Limb (tissue), 2 donors: ENCODE data around the gene PPFIBP1.

ENCODE experiments used
- DNase-seq, 2 donors: peaks; one replicate each; pipeline ENCODE4 v3.0.0-alpha.2; 2016; ENCODE audit errors: extremely low spot score in 2 of 2

The PPFIBP1 gene

DNA sequence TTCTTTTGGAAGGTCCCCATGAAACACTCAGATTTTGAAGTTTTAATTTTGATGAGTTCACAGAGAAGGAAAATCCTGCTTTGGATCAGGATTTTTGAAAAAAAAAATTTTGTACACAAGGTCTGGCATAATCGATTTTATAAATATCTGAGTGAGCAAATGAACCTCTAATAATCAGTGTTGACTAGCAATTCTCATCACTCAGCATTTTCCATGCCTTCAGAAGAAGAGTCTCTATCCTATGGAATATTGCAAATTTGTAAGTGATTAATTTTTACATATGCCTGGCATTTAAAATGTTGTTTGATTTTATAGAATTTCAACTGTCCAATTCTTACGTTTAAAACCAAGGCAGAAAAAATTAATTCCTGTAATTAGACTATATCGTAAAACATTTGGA, 141.7 kb downstream of the PPFIBP1 start:
- DNase-seq: no peak

DNA sequence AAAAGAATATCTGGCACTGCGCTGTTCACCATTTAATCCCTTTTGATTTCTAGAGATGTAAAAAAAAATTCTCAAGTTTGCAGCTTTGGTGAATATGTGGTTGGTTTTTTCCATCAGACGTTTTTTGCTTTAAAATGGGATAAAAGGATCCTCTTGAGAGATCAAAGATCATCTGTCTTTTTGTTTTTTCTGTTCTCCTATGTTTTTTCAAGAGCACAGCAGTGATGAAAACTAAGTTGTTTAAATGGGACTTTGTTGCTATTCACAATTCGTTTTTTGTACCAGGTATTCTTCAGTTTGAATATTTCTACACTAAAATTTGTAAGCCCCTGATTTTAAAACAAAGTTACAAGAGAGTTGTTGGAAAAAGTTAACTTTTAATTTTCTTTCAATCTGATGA, 142.5 kb downstream of the PPFIBP1 start:
- no peak for DNase-seq

DNA sequence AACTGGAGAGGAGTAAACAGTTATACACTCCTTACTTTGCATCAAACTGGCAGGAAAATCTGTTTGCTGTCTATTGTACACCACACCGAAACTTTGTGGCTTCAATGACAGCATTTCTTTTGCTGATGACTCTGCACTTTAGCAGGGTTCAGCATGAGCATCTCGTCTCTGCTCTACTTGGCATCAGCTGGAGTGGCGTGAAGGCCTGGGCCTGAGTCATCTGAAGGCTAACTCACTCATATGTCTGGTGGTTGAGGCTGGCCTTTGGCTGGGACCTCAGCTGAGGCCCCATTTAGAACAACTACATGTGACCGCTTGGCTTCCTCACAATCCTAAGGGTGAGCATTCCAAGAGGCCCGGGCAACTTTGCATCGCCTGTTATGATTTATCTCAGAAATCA, 143.5 kb downstream of the PPFIBP1 start:
- DNase-seq: no peak

DNA sequence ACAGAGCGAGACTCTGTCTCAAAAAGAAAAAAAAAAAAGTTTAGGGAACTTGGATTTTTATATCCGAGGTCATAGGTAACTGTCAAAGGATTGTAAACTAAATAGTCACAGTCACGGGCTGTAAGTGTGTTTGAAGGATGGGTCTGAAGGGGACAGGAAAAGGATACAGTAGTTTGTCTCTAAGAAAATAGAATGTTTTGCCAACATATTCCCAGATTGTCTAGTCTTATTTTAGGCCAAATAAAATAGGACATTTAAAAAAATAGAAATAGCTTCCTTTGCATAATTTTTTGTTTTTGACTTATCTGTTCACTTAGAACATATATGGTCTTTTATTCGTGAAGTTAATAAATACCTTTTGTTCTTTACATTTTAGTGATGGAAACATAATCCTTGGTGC, 148.0 kb downstream of the PPFIBP1 start:
- DNase-seq: no peak

DNA sequence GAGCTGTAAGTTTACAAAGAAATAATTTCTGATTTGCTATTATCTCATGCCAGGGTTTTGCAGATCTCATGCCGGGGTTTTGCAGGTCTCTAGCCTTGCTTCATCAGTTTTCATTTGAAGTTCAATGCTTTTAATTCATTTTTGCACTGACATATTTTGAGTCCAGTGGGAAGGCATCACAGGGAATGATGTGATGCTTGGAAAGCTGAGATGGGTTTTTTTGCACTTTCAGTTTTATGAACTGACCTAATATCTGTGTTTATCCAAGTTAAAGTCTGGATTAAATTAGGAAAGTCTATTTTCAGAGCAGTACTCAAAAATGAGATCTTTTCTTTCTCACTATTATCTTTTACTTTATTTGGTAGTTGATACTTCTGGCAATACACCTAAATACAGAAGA, 148.6 kb downstream of the PPFIBP1 start:
- peak in 1 of 2 donors; percentile 20 for DNase-seq

DNA sequence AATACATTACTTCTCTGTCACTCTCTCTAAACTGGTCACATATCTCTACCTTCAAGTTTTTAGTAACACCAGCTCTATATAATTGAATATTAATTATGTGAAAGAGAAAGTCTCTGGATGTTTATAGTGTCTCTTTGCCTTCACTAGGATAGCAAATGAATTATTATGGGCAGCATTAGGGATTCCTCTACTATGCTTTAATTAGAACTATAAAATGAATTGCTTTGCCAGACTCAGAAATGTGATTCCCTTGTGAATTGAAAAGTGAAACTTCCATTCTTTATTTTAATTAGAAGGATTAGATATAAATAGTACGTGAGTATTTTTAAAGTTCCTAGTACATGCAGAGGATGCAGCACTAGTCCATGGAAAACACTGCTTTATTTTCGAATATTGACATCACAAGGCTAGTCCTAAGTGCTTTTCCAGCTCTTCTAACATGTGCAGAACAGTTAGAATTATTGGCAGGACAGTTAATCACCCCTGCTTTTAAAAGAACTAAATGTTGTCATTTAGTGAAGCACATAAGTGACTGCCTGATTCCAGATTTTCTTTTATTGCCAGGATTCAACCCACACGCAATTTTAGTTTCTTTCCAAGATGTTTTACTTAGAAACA, 149.2 kb downstream of the PPFIBP1 start:
- DNase-seq: peak in 1 of 2 donors; percentile 54

DNA sequence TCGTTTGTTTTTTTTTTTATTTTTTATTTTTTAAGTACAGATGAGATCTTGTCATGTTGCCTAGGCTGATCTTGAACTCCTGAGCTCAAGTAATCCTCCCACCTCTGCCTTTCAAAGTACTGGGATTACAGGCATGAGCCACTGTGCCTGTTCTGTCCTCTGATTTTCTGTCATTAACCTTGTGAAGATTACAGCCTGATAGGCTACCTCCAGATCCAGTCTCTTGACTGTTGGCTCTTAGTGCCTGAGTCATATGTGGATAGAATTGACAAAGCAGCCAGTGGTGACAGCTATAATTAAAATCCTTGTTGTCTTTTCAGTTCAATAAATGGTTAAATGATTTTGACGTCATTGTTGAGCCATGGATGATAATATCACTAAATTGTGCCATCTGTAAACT, 151.0 kb downstream of the PPFIBP1 start:
- DNase-seq: no peak

DNA sequence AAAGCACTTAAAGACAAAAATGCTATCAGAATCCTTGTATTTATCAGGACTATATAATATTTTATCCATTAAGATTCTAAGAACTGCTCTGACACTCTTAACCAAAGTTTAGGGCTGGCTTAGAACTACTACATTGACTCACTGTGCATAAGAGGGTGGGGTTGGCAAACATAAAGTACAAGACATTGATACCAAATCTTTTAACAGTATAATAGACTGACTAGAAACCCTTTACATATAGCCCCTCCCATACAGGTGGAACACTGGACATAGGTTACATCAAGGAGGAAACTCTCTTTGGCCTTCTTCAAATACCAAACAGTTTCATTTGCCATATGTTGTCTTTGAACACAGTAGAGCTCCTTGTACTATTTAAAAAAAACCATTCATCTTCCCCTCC, 156.6 kb downstream of the PPFIBP1 start:
- no peak for DNase-seq

DNA sequence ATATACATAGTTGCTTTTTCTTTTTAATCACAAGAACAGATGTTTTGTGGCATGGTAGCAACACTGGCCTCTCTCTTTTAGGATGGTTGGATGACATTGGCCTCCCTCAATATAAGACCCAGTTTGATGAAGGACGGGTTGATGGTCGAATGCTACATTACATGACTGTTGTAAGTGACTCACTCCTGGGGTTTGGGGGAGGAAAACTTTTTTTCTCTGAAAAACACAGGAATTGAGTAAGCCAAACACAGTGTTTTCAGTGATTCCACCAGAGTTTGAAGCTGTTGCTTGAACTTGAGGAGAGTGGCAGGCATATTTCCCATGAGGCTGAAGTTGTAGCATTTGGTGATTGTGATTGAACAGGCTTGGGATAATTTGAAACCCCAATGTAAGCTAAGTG, 158.5 kb downstream of the PPFIBP1 start:
- no peak for DNase-seq

DNA sequence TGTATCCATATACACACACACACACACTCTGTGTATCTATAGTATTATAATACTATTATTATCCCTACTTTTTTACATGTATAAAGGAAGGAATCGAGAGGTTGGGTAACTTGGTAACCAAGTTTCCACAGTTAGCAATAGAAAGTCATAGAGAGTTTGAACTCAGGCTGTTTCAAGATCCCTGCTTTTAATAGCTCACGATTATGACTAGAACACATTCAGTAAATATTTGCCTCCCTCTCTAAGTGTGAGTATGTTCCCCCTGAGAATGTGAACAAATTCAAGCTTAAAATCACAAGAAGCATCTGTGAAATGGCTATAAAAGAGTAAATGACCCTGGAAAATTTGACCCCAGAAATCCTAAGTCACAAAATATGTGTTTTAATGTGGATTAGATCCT, 161.3 kb downstream of the PPFIBP1 start:
- DNase-seq: no peak

DNA sequence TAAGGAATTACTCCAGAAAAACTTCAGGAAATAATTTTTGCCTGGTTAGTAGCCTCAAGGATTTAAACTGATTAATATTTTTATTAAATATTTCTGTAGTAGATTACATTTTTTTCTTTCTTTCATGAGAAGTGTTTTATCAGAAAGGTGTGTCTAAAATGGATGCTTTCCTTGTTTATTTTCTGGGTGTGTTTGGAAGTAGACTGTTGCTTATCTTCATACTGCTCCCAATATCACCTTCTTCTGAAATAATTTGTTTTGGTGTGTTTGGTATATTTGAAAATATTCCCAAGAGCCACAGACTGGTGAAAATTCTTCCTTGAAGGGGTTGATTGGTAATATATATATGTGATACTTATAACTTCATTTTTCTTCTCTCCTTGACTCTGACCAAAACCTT, 162.1 kb downstream of the PPFIBP1 start:
- no peak for DNase-seq

DNA sequence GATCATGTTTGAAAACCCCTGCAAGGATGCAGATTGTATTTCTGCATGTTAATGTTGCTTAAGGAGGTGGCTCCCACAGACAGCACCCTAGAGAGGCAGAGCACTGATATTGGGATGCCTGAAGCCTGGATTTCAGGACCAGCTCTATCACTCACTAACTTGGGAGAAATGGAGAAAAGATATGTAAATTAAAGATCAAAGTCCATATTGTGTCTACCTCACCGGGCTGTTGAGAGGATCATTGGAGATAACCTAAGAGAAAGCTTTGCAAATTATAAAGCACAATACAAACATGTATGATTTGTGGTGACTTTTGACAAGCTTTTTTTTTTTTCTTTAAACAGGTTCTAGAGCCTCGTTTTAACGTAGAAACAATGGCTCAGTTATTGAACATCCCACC, 164.7 kb downstream of the PPFIBP1 start:
- no peak for DNase-seq

DNA sequence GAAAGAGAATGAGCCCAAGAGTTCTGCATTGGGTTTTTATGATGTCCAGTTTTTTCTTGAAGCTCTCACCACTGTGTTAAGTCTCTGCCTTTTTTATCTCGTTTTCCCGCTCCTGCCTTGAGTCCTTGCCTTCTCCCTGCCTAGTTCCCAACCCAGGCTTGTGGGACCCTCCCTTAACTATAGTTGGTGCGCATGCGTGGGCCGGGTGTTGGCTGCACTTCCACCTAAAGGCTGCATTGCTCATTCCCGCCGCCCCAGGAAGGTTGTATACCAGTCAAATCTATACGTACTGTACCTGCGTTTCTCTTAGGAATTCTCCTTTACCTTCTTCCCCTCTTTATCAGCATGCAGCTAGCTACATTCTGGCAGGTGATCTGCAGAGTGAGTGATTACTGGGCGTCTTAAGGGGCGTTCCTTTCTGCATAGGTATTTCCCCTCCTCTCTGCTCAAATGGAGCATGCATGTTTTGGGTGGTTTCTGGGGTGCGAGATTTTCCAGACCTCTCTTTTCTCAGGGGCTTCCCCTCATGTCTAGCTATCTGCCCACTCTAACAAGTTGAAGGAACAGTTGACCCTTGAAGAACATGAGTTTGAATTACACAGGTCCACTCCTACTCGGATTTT, 165.7 kb downstream of the PPFIBP1 start:
- DNase-seq: no peak

DNA sequence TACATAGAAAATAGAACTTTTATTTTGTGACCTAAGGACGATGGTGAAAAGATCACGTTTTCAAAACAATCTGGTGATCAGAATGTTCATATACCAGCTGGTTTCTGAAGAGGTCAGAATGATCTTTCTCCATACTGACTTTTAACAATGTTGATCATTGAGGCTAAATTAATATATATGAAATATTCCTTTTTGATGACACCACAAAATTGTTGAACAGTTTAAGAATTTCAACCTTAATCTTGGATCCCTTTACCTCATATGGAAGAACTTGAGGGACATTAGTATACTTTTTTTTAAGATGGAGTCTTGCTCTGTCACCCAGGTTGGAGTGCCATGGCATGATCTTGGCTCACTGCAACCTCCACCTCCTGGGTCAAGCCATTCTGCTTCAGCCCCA, 169.4 kb downstream of the PPFIBP1 start:
- no peak for DNase-seq

DNA sequence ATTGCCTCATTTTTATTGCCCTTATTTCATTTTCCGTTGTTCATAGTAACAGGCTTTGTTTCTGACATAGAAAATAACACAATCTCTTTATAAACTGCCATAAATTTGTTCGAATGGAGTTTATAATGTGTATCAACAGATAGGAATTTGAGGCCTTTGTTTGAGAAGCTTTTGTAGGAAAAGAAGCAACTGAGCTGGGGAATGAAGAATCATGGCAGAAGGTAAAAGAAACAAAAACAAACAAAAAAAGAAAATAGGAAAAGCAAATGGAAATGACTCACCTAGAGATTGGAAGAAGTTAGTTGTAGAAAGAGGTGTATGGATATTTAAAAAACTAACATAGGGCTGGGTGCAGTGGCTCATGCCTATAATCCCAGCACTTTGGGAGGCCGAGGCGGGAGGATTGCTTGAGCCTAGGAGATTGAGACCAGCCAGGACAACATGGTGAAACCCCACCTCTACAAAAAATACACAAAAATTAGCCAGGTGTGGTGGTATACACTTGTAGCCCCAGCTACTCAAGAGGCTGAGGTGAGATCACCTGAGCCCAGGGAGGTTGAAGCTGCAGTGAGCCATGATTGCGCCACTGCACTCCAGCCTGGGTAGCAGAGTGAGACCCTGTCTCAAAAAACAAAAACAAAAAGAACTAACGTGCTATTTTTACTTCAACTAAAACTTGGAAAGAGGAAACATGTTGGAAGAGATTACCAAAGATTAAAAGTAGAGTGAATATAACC, 171.7 kb downstream of the PPFIBP1 start:
- no peak for DNase-seq

DNA sequence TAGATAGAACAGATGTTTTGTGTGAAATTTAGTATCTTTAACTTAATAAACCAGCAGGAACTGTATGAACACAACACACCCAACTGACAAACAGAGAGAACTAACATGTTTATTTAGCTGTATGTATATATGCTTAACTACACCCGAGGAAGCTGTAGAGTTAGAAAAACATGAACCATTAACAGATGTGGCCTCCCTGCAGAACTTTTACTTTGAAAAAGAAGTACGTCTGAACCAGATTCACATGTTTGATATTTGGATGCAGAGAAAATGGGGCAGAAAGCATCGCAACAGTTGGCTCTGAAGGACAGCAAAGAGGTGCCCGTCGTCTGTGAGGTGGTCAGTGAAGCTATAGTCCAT, 172.3 kb downstream of the PPFIBP1 start, which contains the start of gene REP15:
REP15 (plus strand) TSS at position 155 of the 360 bp plus-strand sequence; CDS start at position 271, 116 bp downstream.
- no peak for DNase-seq

DNA sequence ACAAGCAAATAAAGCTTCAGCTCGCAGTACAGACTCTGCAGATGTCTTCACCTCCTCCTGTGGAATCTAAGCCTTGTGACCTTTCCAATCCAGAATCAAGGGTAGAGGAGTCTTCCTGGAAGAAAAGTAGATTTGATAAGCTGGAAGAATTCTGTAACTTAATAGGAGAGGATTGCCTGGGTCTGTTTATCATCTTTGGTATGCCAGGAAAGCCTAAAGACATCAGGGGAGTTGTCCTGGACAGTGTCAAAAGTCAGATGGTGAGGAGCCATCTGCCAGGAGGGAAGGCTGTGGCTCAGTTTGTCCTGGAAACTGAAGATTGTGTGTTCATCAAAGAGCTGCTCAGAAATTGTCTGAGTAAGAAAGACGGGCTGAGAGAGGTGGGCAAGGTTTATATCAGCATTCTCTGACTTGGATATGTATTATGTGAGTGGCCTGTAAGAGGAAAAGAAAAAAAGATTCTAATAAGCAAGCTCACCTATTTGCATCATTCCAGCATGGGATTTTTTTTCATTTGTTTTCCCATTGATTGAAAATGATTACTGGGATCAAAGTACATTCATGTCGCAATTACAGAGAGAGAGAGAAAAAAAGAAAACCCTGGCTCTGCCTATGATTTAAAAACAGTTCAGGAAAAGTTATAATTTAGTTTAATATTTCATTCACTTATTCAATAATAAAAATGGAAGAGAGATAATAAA, 173.0 kb downstream of the PPFIBP1 start:
- DNase-seq: no peak

DNA sequence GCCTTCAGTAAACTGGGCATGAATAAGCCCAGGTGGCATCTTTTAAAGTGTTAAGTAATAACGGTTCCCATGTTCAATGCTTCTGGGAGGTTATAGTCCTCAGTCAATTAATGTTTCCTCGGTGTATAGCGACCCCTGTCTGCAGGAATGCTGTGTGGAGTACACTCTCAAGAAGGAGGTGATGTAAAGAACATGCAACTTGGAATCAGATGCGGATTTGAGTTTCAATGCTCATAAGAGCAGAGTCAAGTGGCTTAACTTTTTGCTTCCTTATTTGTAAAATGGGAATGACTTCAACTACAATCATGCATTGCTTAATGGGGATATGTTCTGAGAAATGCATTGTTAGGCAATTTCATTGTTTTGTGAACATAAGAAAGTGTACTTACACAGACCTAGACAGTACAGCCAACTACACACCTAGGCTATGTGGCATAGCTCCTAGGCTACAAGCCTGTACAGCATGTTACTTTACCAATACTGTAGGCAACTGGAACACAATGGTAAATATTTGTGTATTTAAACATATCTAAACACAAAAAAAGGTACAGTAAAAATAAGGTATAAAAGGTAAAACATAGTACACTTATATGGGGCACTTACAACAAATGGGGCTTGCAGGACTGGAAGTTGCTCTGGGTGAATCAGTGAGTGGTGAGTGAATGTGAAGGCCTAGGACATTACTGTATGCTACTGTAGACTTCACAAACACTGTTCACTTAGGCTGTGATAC, 179.9 kb downstream of the PPFIBP1 start:
- peak; percentile 67 to 71 for DNase-seq

DNA sequence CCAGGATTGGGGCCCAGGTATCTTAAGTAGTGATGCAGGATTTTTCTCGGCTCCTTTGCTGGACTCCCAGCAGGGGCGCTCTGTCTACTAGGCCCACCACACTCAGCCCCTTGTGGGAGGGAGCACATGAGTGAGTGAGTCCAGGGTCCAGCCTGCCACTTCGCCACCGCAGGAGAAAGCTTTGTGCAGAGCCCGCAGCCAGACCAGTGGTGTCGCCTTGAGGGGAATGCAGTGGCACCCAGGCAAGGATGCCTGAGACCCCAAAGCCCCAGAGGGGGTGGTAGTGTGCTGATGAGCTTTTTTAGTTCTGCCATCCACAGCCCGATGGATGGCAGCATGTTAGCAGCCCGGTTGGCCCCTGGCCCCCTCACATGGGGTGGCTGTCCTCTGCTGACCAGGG, 181.3 kb downstream of the PPFIBP1 start:
- DNase-seq: no peak

DNA sequence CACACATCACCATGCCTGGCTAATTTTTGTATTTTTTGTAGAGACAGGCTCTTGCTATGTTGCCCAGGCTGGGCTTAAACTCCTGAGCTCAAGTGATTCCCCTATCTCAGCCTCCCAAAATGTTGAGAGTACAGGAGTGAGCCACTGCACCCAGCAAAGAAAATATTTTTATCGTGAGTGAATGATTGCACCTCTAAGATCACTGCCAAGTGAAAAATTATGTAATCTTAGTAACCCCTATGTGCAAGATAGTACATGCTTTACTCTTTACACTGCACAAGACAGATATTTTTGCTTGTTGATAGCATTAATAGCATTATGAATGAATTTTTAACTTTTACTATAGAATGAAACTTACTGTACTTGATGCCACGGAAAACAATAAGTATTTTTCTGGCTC, 183.2 kb downstream of the PPFIBP1 start:
- no peak for DNase-seq

DNA sequence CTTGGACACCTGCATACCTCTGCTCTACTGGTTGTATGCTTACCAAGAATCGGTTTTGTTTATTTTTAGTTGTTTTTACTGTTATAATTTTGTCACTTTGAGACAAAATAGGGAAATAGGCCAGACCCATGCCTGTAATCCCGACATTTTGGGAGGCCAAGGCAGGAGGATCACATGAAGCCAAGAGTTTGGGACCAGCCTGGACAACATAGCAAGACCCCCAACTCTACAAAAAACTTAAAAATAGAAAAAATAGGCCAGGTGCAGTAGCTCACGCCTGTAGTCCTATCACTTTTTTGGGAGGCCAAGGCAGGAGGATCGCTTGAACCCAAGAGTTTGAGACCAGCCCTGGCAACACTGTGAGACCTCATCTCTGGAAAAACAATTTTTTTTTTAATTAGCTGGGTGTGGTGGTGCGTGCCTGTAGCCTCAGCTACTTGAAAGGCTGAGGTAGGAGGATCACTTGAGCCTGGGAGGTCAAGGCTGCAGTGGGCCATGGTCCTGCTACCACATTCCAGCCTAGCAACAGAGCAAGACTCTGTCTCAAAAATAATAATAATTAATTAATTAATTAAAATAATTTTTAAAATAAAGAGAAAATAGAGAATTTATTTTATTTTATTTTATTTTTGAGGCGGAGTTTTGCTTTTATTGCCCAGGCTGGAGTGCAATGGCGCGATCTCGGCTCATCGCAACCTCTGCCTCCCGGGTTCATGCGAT, 185.4 kb downstream of the PPFIBP1 start:
- DNase-seq: no peak
